ENCODE data around the gene HGFAC.

HGFAC gene

GRCh38 chr4:3465698-3466671 is 24.2 kb downstream of the HGFAC start:
- DNase-seq (ENCODE audit: low read depth): no peak
- peak; percentile 11 for TF ChIP-seq CTCF (IDR thresholded peaks at IDR 0.05; ENCODE audit: control insufficient read depth, insufficient read depth, low read depth, low read length, missing control alignments)
- H3K4me3 ChIP-seq (ENCODE audit: control insufficient read depth, low read depth, low read length): no peak overlapping the region

DNA sequence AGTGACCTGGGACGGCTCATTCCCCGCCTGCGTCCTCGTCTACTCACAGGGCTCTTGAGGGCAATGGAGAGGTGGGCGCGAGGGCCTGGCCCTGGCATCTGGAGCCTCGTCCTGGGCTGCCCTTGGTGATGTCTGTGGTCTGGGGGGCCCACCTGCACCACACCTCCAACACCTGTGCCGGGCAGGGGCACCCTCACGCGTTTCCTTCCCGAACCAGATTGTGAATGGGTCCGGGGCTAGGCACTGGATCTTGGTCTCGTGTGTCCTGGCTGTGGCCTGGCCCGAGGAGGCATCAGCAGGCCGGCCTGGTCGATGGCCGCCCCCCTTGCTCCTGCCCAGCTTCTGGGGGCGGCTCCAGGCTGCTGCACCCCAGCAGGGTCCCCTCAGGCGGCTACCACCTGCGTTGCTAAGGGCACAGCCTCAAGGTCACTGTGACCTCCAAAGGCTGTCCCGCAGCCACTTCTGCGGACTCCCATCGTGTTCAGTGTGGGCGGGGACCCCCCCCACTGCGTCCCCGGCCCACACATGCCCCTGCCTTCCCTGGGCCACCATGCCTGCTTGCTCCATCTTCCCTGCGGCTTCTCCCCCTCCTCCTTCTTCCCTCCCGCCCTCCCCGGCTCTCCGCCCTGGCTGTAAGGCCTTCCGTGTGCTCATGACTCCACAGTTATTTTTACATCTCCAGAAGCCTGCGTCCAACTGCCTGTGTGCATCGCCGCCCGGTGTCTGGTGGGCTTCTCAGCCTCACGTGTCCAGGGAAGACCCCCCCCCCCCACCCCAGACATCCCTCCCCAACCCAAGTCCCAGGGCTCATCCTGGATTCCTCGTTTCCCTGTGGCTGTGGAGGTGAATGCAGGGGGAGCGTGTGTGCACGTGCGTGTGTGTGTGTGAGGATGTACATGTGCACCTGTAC is 25.2 kb downstream of the HGFAC start:
- no peak for TF ChIP-seq CTCF (IDR thresholded peaks at IDR 0.05; ENCODE audit: control insufficient read depth, insufficient read depth, low read depth, low read length, missing control alignments)
- no peak for DNase-seq (ENCODE audit: low read depth)
- H3K4me3 ChIP-seq (ENCODE audit: control insufficient read depth, low read depth, low read length): no peak overlapping the region

DNA sequence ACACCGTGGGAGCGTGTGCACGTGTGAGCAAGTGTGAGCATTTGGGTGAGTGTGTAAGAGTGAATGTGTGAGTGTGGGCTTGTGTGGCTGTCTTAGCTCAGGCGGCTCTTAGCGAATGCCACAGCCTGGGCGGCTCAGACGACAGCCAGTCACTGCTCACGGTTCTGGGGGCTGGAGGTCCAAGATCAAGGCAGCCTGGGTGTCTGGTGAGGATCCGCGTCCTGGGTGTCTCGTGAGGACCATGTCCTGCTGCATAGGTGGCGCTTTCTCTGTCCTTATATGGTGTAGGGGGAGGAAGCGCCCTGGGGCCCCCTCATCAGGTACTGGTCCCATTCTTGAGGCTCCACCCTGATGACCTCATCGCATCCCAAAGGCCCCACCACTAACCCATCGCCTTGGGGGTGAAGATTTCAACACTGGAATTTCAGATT is 25.8 kb downstream of the HGFAC start:
- DNase-seq (ENCODE audit: low read depth): no peak
- no peak overlapping the region for H3K4me3 ChIP-seq (ENCODE audit: control insufficient read depth, low read depth, low read length)
- no peak for TF ChIP-seq CTCF (IDR thresholded peaks at IDR 0.05; ENCODE audit: control insufficient read depth, insufficient read depth, low read depth, low read length, missing control alignments)

GRCh38 chr4:3468154-3468553 is 26.4 kb downstream of the HGFAC start:
- no peak for DNase-seq (ENCODE audit: low read depth)
- TF ChIP-seq CTCF (IDR thresholded peaks at IDR 0.05; ENCODE audit: control insufficient read depth, insufficient read depth, low read depth, low read length, missing control alignments): no peak
- no peak overlapping the region for H3K4me3 ChIP-seq (ENCODE audit: control insufficient read depth, low read depth, low read length)

GRCh38 chr4:3468804-3469203 is 27.0 kb downstream of the HGFAC start:
- H3K4me3 ChIP-seq (ENCODE audit: control insufficient read depth, low read depth, low read length): no peak overlapping the region
- TF ChIP-seq CTCF (IDR thresholded peaks at IDR 0.05; ENCODE audit: control insufficient read depth, insufficient read depth, low read depth, low read length, missing control alignments): no peak
- DNase-seq (ENCODE audit: low read depth): no peak

DNA sequence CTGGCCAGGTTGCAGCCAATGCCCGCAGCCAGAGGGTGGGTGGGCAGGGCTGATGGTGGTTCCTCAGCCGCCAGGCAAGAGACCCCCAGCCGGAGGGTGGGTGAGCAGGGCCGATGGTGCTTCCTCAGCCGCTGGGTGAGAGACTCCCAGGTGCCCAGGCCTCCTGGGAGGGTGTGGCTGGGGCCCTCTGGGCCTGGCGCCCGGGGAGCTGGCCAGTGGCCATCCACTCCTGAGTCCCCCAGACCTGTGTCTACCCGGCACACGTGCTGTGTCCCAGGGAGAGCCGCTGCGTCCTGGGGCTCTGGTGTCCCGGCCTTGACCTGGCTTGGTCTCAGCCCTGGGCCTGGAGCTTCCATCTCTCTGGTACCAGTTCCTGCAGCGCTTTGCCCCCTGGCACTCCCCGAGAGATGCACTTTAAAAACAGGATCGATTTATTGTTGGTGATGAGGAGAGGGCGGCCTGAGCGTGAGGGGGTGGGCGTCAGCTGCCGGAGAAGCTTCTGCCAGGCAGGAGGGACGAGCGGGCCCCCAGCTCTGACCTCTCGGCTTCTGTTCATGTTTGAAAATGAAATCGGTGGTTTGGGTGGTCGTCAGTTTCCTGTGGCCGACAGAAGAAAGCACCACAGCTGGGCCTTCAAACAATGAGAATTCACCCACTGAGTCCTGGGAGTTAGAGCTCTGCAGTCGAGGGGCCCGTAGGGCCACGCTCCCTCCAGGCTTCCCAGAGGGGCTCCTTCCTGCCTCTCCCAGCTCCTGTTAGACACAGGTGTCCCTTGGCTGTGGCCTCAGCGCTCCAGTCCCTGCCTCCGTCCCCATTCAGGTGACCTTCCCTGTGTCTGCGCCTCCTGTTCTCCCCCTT is 27.8 kb downstream of the HGFAC start:
- no peak for TF ChIP-seq CTCF (IDR thresholded peaks at IDR 0.05; ENCODE audit: control insufficient read depth, insufficient read depth, low read depth, low read length, missing control alignments)
- no peak overlapping the region for H3K4me3 ChIP-seq (ENCODE audit: control insufficient read depth, low read depth, low read length)
- DNase-seq (ENCODE audit: low read depth): no peak
